HepG2 (cell line): Measurements from ENCODE around the gene TGM1. TPM values are rescaled to one million over a fixed set of nuclear protein-coding genes. Genes with fewer than 3 reads are reported as not detected.

Source experiments
- ARNT ChIP-seq: fragments of 450-650 bp; IDR thresholded peaks from 2 replicates; pipeline ENCODE4 v1.6.1; 2017
- ATRX ChIP-seq: sonication (generic); formaldehyde crosslinking; IDR thresholded peaks from 2 replicates; pipeline ENCODE4 v1.4.0; 2020; ENCODE audit warnings: missing genetic modification reagents, borderline replicate concordance
- CEBPB ChIP-seq: IDR thresholded peaks from 2 replicates; pipeline ENCODE4 v1.6.1; 2011; ENCODE audit warnings: low read depth, low read length, improper control_type of control experiment, borderline replicate concordance
- FOXC1 ChIP-seq: sonication (generic); formaldehyde crosslinking; IDR thresholded peaks from 2 replicates; pipeline ENCODE4 v1.8.0; 2022; ENCODE audit warnings: mild to moderate bottlenecking, missing genetic modification reagents, borderline replicate concordance
- HMG20A ChIP-seq: IDR thresholded peaks from 2 replicates; pipeline ENCODE4 v1.6.1; 2016; ENCODE audit warnings: borderline replicate concordance
- HNRNPUL1 ChIP-seq: fragments of 200-400 bp; formaldehyde crosslinking; IDR thresholded peaks from 2 replicates; pipeline ENCODE4 v1.6.1; 2017; ENCODE audit warnings: low read depth, mild to moderate bottlenecking, low read length, moderate library complexity
- KDM6A ChIP-seq: IDR thresholded peaks from 2 replicates; pipeline ENCODE4 v1.6.1; 2016; ENCODE audit warnings: low read depth
- KLF13 ChIP-seq: sonication (generic); formaldehyde crosslinking; IDR thresholded peaks from 2 replicates; pipeline ENCODE4 v1.4.0; 2020; ENCODE audit warnings: mild to moderate bottlenecking, missing genetic modification reagents
- PCBP1 ChIP-seq: fragments of 200-400 bp; formaldehyde crosslinking; IDR thresholded peaks from 2 replicates; pipeline ENCODE4 v1.6.1; 2017; ENCODE audit warnings: mild to moderate bottlenecking, low read depth, low read length, borderline replicate concordance
- SAFB2 ChIP-seq: sonication (generic); formaldehyde crosslinking; IDR thresholded peaks from 2 replicates; pipeline ENCODE4 v1.5.1; 2020; ENCODE audit warnings: missing genetic modification reagents, low read depth, mild to moderate bottlenecking, borderline replicate concordance
- SRSF1 ChIP-seq: fragments of 200-400 bp; formaldehyde crosslinking; optimal IDR thresholded peaks from 2 replicates; pipeline ENCODE3; 2017; ENCODE audit warnings: mild to moderate bottlenecking, low read depth, low read length, moderate library complexity
- THAP7 ChIP-seq: sonication (generic); formaldehyde crosslinking; IDR thresholded peaks from 2 replicates; pipeline ENCODE4 v1.8.1; 2023; ENCODE audit warnings: mild to moderate bottlenecking, missing genetic modification reagents
- TRIM24 ChIP-seq: sonication (generic); formaldehyde crosslinking; IDR thresholded peaks from 2 replicates; pipeline ENCODE4 v1.8.0; 2022; ENCODE audit warnings: mild to moderate bottlenecking, missing genetic modification reagents
- ZNF274 ChIP-seq: sonication (generic); formaldehyde crosslinking; IDR thresholded peaks from 2 replicates; pipeline ENCODE4 v1.5.1; 2020; ENCODE audit warnings: mild to moderate bottlenecking, missing genetic modification reagents
- ZNF414 ChIP-seq: sonication (generic); formaldehyde crosslinking; IDR thresholded peaks from 2 replicates; pipeline ENCODE4 v1.5.0; 2020; ENCODE audit warnings: missing genetic modification reagents
- ZNF496 ChIP-seq: sonication (generic); formaldehyde crosslinking; IDR thresholded peaks from 2 replicates; pipeline ENCODE4 v1.8.1; 2023; ENCODE audit warnings: mild to moderate bottlenecking, moderate library complexity, missing genetic modification reagents; ENCODE audit not compliant: insufficient replicate concordance
- ZNF513 ChIP-seq: sonication (generic); formaldehyde crosslinking; conservative IDR thresholded peaks from 2 replicates; pipeline ENCODE4 v1.5.0; 2020; ENCODE audit warnings: missing genetic modification reagents
- ZNF543 ChIP-seq: sonication (generic); formaldehyde crosslinking; IDR thresholded peaks from 2 replicates; pipeline ENCODE4 v1.4.0; 2020; ENCODE audit warnings: mild to moderate bottlenecking, missing genetic modification reagents
- ZNF607 ChIP-seq: sonication (generic); formaldehyde crosslinking; IDR thresholded peaks from 2 replicates; pipeline ENCODE4 v1.5.1; 2020; ENCODE audit warnings: missing genetic modification reagents, mild to moderate bottlenecking, borderline replicate concordance
- ZSCAN30 ChIP-seq: sonication (generic); formaldehyde crosslinking; IDR thresholded peaks from 2 replicates; pipeline ENCODE4 v1.5.0; 2020; ENCODE audit warnings: mild to moderate bottlenecking, missing genetic modification reagents
- polyA plus RNA-seq, 8 experiments: library from polyadenylated mRNA; depleted of rRNA in 3 of 8; stranded (reverse) in 7 of 8; unstranded in 1 of 8; fragments of >200 nt; fragmentation: Illumina TruSeq in 4 of 8; extraction: Trizol in 4 of 8; gene quantifications; 2 replicates each; pipeline versions ENCODE4 v1.2.1 to v1.2.3, GENCODE V29; 2011 to 2016; ENCODE audit warnings: low read depth in 4 of 8, missing spikeins in 1 of 8, mixed read lengths in 1 of 8; ENCODE audit not compliant: insufficient read depth in 1 of 8
- total RNA-seq, 5 experiments: library from RNA; depleted of rRNA; stranded (reverse); fragments of >200 nt; fragmentation: Illumina TruSeq; extraction: Trizol; gene quantifications; 2 replicates each; pipeline ENCODE4 v1.2.3, GENCODE V29; 2016; ENCODE audit warnings: low read depth in 1 of 5

TGM1 gene
- total and polyA plus RNA-seq, 2 of the 13 experiments (the other 11 are each of a cell fraction or from before 2014, with no cell fraction given) = 3.2 to 10.6 TPM

- no peak for TF ChIP-seq PCBP1
- peak; percentile 76 for TF ChIP-seq THAP7 (CRISPR knock-in tag)
- TF ChIP-seq KLF13 (CRISPR knock-in tag) = peak; percentile 17; the same call in 1 of the 2 replicates
- no peak for TF ChIP-seq ZNF496 (CRISPR knock-in tag)
- TF ChIP-seq ATRX (CRISPR knock-in tag) = peak; percentile 60; the same call in 1 of the 2 replicates
- no peak; the same call in 1 of the 2 replicates for TF ChIP-seq SAFB2
- peak; percentile 52; the same call in 1 of the 2 replicates for TF ChIP-seq ZNF607 (CRISPR knock-in tag)
- TF ChIP-seq FOXC1 (CRISPR knock-in tag) = peak; percentile 99
- TF ChIP-seq ZNF513 (CRISPR knock-in tag) = no peak; the same call in 1 of the 2 replicates
- peak; percentile 84 for TF ChIP-seq SRSF1
- TF ChIP-seq ZNF414 (CRISPR knock-in tag) = peak; percentile 99
- TF ChIP-seq ZNF543 (CRISPR knock-in tag) = peak; percentile 74
- no peak for TF ChIP-seq TRIM24 (CRISPR knock-in tag)
- TF ChIP-seq HMG20A (CRISPR knock-in tag) = no peak; the same call in 1 of the 2 replicates
- no peak for TF ChIP-seq ARNT
- TF ChIP-seq KDM6A (CRISPR knock-in tag) = 0 out of 2 replicates have a peak, but pooled peaks have one; percentile 6
- TF ChIP-seq HNRNPUL1 = no peak
- peak; percentile 80 for TF ChIP-seq ZNF274 (CRISPR knock-in tag)
- no peak for TF ChIP-seq CEBPB
- TF ChIP-seq ZSCAN30 (CRISPR knock-in tag) = no peak
These were observed 30.1 kb downstream of the TGM1 start, which contains the start of gene GMPR2 (continued) for GRCh38 chr14:24232645-24233537.
